Heart right ventricle (tissue), 16 donors: ENCODE data around the gene CLRN1. TPM values are rescaled to one million over a fixed set of nuclear protein-coding genes. Genes with fewer than 3 reads are reported as not detected.

Source experiments
- ATAC-seq, 8 donors: fragments of 200-7000 bp; cut with Tn5 transposase; one replicate each; pipeline ENCODE4 v1.9.1; 2020; ENCODE audit warnings: mild to moderate bottlenecking in 8 of 8, moderate library complexity in 8 of 8, moderate number of reproducible peaks in 1 of 8
- DNase-seq, 2 donors: peaks; one replicate each; pipeline ENCODE4 v3.0.0-alpha.2; 2020
- H3K27ac ChIP-seq, 10 donors: fragments of 200-600 bp; sonication (generic) in 2 of 10; one replicate each; pipeline versions ENCODE4 v1.5.0 to v1.8.0; 2020 to 2022; ENCODE audit warnings: mild to moderate bottlenecking in 3 of 10
- H3K27me3 ChIP-seq, 7 donors: fragments of 200-600 bp; one replicate each; pipeline ENCODE4 v1.8.0; 2021 to 2022; ENCODE audit warnings: mild to moderate bottlenecking in 2 of 7
- H3K36me3 ChIP-seq, 9 donors: fragments of 200-600 bp; sonication (generic) in 1 of 9; one replicate each; pipeline versions ENCODE4 v1.5.0 to v1.8.0; 2020 to 2022; ENCODE audit warnings: mild to moderate bottlenecking in 2 of 9
- H3K4me1 ChIP-seq, 9 donors: fragments of 200-600 bp; sonication (generic) in 1 of 9; one replicate each; pipeline versions ENCODE4 v1.5.0 to v1.8.0; 2020 to 2022; ENCODE audit warnings: mild to moderate bottlenecking in 4 of 9
- H3K4me3 ChIP-seq, 10 donors: fragments of 200-600 bp; sonication (generic) in 2 of 10; one replicate each; pipeline versions ENCODE4 v1.5.0 to v1.8.0; 2020 to 2022; ENCODE audit warnings: mild to moderate bottlenecking in 7 of 10, moderate library complexity in 2 of 10
- H3K9me3 ChIP-seq, 11 donors: fragments of 200-600 bp in 10 of 11; sonication (generic) in 2 of 11; one replicate each; pipeline versions ENCODE4 v1.5.0 to v1.8.0; 2013 to 2022; ENCODE audit warnings: mild to moderate bottlenecking in 2 of 11, control low read depth in 1 of 11, moderate library complexity in 1 of 11
- WGBS, 2 donors: extraction: QIAGEN DNeasy Blood & Tissue Kit; methylation state at CpG; one replicate each; pipeline ENCODE4 v1.1.7; 2013; ENCODE audit warnings: inconsistent platforms in 1 of 2; 5-methylcytosine and 5-hydroxymethylcytosine counted together
- intact Hi-C, 10 donors: fragments of 100-400 bp; cut with DNase I; formaldehyde crosslinking; loops; one replicate each; pipeline versions ENCODE4 v1.11.1 to v1.14.2; 2022
- polyA plus RNA-seq, 2 donors: library from polyadenylated mRNA; stranded (reverse); fragments of 200-250 nt; gene quantifications; one replicate each; pipeline ENCODE4 v1.2.3, GENCODE V29; 2013
- total RNA-seq, 10 donors: library from RNA; stranded (reverse); fragmentation: NEBNext Ultra II Directional in 3 of 10; extraction: Animal tissue kit (Norgen Biotek cat#: 25700) in 3 of 10; gene quantifications; one replicate each; pipeline versions ENCODE4 v1.2.1 to v1.2.4, GENCODE V29; 2021 to 2023
- TF ChIP-seq, protein P1 (sequence below), 9 donors: fragments of 200-600 bp; sonication (generic) in 2 of 9; IDR thresholded peaks; one replicate each; pipeline versions ENCODE4 v1.5.0 to v1.8.0; 2021 to 2022; ENCODE audit warnings: antibody characterized with exemption in 9 of 9, mild to moderate bottlenecking in 5 of 9, moderate library complexity in 1 of 9
- donor health status: Arrhythmogenic right ventricular cardiomyopathy.
- donor health status: ischemic (EF 13 %, LVEDD 7.1; RV severe dilation, severe dysfunction).
- donor health status: healthy with polysubstance abuse.
- donor health status: DM: no; HTN: yes; CAD: no.
- donor health status: DM: no; HTN: no; CAD: no.
- donor health status: ischemic (EF 25% LVEDD 6.9; RV normal size, moderate dysfunction).
- donor health status: ischemic (EF 25% LVEDD 5.7; RV mildly dilated, moderate dysfunction).
- donor health status: healthy.
- donor health status: DM: yes; HTN: yes; CAD: no.
- donor health status: Ischemic cardiomyopathy.
- donor health status: ischemic (EF 35%, LVEDD 5.7; RV mildly dilated, moderate dysfunction).
- donor health status: nonischemic (EF 11% LVEDD 7.7; RV severe dilation, severe dysfunction).
- donor health status: DM: yes; HTN: yes; CAD: no.
- donor health status: PGD.
- donor health status: ischemic (EF 29% LVEDD 5.4; RV normal size, mild dysfunction).
- donor health status: nonischemic (EF 23%, LVEDD 6.1; RV moderate dilation, normal function).

Gene CLRN1
- total and polyA plus RNA-seq, 12 donors = not detected

GRCh38 chr3:150956376-150956775 lies 16.2 kb downstream of the CLRN1 start:
- Histone ChIP-seq H3K9me3 (no peaks in the 10 kb centered on the region), H3K27ac (no peak overlapping the region), H3K4me1 (no peaks in the 10 kb centered on the region), H3K4me3 (no peak overlapping the region), H3K27me3 (peaks cover 0 to 9% (median 6%) of the 10 kb centered on the region in 7 donors), H3K36me3 (no peaks in the 10 kb centered on the region)
- DNase-seq (no peak), ATAC-seq (no peak)
- intact Hi-C loops = no loop called here
- WGBS, 2 donors = 60 to 65% methylated on average over 6 of the region's 6 CpGs
- TF ChIP-seq, protein P1, sequence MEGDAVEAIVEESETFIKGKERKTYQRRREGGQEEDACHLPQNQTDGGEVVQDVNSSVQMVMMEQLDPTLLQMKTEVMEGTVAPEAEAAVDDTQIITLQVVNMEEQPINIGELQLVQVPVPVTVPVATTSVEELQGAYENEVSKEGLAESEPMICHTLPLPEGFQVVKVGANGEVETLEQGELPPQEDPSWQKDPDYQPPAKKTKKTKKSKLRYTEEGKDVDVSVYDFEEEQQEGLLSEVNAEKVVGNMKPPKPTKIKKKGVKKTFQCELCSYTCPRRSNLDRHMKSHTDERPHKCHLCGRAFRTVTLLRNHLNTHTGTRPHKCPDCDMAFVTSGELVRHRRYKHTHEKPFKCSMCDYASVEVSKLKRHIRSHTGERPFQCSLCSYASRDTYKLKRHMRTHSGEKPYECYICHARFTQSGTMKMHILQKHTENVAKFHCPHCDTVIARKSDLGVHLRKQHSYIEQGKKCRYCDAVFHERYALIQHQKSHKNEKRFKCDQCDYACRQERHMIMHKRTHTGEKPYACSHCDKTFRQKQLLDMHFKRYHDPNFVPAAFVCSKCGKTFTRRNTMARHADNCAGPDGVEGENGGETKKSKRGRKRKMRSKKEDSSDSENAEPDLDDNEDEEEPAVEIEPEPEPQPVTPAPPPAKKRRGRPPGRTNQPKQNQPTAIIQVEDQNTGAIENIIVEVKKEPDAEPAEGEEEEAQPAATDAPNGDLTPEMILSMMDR (IDR thresholded peaks at IDR 0.05) = no peak

DNA sequence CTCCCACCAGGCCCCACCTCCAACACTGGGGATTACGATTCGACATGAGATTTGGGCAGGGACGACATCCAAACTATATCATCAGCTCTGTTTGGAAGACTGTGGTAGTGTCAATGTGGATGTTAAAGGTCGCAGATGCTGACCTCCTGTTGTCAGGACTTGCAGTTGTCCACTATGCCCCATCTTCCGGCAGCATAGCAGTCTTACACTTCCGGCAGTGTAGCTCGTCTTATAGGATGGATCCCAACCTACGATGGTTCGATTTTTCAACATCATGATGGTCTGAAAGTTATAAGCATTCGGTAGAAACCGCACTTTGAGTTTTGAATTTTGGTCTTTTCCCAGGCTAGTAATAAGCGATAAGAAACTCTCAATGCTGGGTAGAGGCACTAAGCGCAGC lies 20.6 kb downstream of the CLRN1 start:
- Histone ChIP-seq H3K27me3 (peaks cover 0 to 6% (median 0%) of the 10 kb centered on the region in 7 donors), H3K9me3 (no peaks in the 10 kb centered on the region), H3K36me3 (no peaks in the 10 kb centered on the region), H3K4me3 (no peak overlapping the region), H3K4me1 (no peaks in the 10 kb centered on the region), H3K27ac (no peak overlapping the region)
- ATAC-seq (no peak), DNase-seq (no peak)
- WGBS, 2 donors = 90 to 92% methylated on average over 13 of the region's 13 CpGs
- TF ChIP-seq, protein P1 (IDR thresholded peaks at IDR 0.05) = no peak
- intact Hi-C loops = no loop called here

- no peaks in the 10 kb centered on the region for H3K9me3 ChIP-seq
- WGBS, 2 donors = 71 to 84% methylated on average over 3 of the region's 3 CpGs
- TF ChIP-seq, protein P1 (IDR thresholded peaks at IDR 0.05) = no peak
- peaks cover 0 to 4% (median 0%) of the 10 kb centered on the region in 7 donors for H3K27me3 ChIP-seq
- DNase-seq = no peak
- no peaks in the 10 kb centered on the region for H3K4me1 ChIP-seq
- H3K4me3 ChIP-seq = no peak overlapping the region
- H3K27ac ChIP-seq = no peak overlapping the region
- no peaks in the 10 kb centered on the region for H3K36me3 ChIP-seq
- intact Hi-C loops = no loop called here
- no peak for ATAC-seq
These were observed 27.1 kb downstream of the CLRN1 start for GRCh38 chr3:150945226-150946032.

GRCh38 chr3:150942221-150942620 lies 30.3 kb downstream of the CLRN1 start:
- DNase-seq (no peak), ATAC-seq (no peak)
- Histone ChIP-seq H3K27ac (no peak overlapping the region), H3K27me3 (peaks cover 0 to 8% (median 0%) of the 10 kb centered on the region in 7 donors), H3K9me3 (no peaks in the 10 kb centered on the region), H3K4me3 (no peak overlapping the region), H3K36me3 (no peaks in the 10 kb centered on the region), H3K4me1 (no peaks in the 10 kb centered on the region)
- WGBS, 2 donors = 81% methylated on average over 3 of the region's 3 CpGs
- intact Hi-C loops = no loop called here
- TF ChIP-seq, protein P1 (IDR thresholded peaks at IDR 0.05) = no peak
